Caki2 (cell line): ENCODE measurements around the gene ATP1A2. TPM values are rescaled to one million over a fixed set of nuclear protein-coding genes. Genes with fewer than 3 reads are reported as not detected.

ENCODE experiments used
- DNase-seq: peaks from one replicate; pipeline ENCODE4 v3.0.0-alpha.2; 2015; ENCODE audit warnings: low read depth
- in situ Hi-C: cut with HindIII; loops from 2 replicates; pipeline ENCODE4 v1.10.0; 2016; ENCODE audit warnings: low sequenced_read_pairs, low pct_unique_long_range_greater_than_20kb, mixed read lengths
- total RNA-seq: library from RNA; depleted of rRNA; stranded (reverse); fragments of >200 nt; shearing (Covaris generic); gene quantifications from 2 replicates; pipeline ENCODE4 v1.2.3, GENCODE V29; 2014; ENCODE audit warnings: low replicate concordance; rRNA removed

The ATP1A2 gene
- total RNA-seq, 1 experiment from 2014 or later: not detected

- in situ Hi-C loops: no loop called here
- DNase-seq: no peak
These were observed 70.7 kb downstream of the ATP1A2 start for GRCh38 chr1:160186246-160186645.

GRCh38 chr1:160186729-160187128 is 71.2 kb downstream of the ATP1A2 start:
- in situ Hi-C loops: no loop called here
- DNase-seq: no peak

GRCh38 chr1:160187407-160187806 is 71.8 kb downstream of the ATP1A2 start:
- in situ Hi-C loops: no loop called here
- DNase-seq: no peak

GRCh38 chr1:160188341-160188740 is 72.8 kb downstream of the ATP1A2 start:
- no peak for DNase-seq
- in situ Hi-C loops: no loop called here

GRCh38 chr1:160189649-160190625 is 74.4 kb downstream of the ATP1A2 start, which contains the start of gene CASQ1:
Gene CASQ1 (plus strand): TSS chr1:160190575. CDS start chr1:160190752, 177 bp downstream.
- DNase-seq: no peak
- in situ Hi-C loops: no loop called here

GRCh38 chr1:160191756-160192155 is 76.2 kb downstream of the ATP1A2 start:
- in situ Hi-C loops: no loop called here
- no peak for DNase-seq

GRCh38 chr1:160192234-160192633 is 76.7 kb downstream of the ATP1A2 start:
- in situ Hi-C loops: no loop called here
- DNase-seq: no peak

Other genes starting within 250 kb of the ATP1A2 start
- not detected in 2 replicates for gene CFAP45, start 215.6 kb upstream of the ATP1A2 start, total RNA-seq
- gene TAGLN2, start 190.3 kb upstream of the ATP1A2 start, total RNA-seq: 669 and 758 TPM in 2 replicates
- 0.03 TPM in 1 of 2 replicates, not detected in the other for gene IGSF9, start 170.1 kb upstream of the ATP1A2 start, total RNA-seq
- not detected in 2 replicates for gene SLAMF9, start 161.5 kb upstream of the ATP1A2 start, total RNA-seq
- gene PIGM, start 83.8 kb upstream of the ATP1A2 start, total RNA-seq: 1.8 and 1.9 TPM in 2 replicates
- gene KCNJ10, start 45.6 kb upstream of the ATP1A2 start, total RNA-seq: not detected in 2 replicates
- gene KCNJ9, start 34.2 kb upstream of the ATP1A2 start, total RNA-seq: not detected in 2 replicates
- 52.6 and 56.2 TPM in 2 replicates for gene IGSF8, start 17.1 kb upstream of the ATP1A2 start, total RNA-seq
- not detected in 2 replicates for gene ATP1A4, start 35.8 kb downstream of the ATP1A2 start, total RNA-seq
- not detected in 2 replicates for gene CASQ1, start 74.8 kb downstream of the ATP1A2 start, total RNA-seq
- 97.4 and 114 TPM in 2 replicates for gene PEA15, start 89.6 kb downstream of the ATP1A2 start, total RNA-seq
- 14.9 and 21.2 TPM in 2 replicates for gene DCAF8, start 146.8 kb downstream of the ATP1A2 start, total RNA-seq
- 42.1 and 44.9 TPM in 2 replicates for gene PEX19, start 169.4 kb downstream of the ATP1A2 start, total RNA-seq
- 80.5 and 84.9 TPM in 2 replicates for gene COPA, start 227.5 kb downstream of the ATP1A2 start, total RNA-seq
- gene NCSTN, start 227.6 kb downstream of the ATP1A2 start, total RNA-seq: 47.8 and 48.8 TPM in 2 replicates